AG04450 (cell line): ENCODE data around the gene FAM228B. TPM values are rescaled to one million over a fixed set of nuclear protein-coding genes. Genes with fewer than 3 reads are reported as not detected.

Experiments
- CTCF ChIA-PET: fragments of 300-600, 350-600 bp; formaldehyde crosslinking; extraction: SDS; loops from one replicate; lab custom pipeline; 2022; ENCODE audit warnings: antibody characterized with exemption, inconsistent platforms; lab: Charles Lee
- POLR2A ChIA-PET: fragments of 350-600 bp; formaldehyde crosslinking; extraction: SDS; loops from one replicate; lab custom pipeline; 2021; ENCODE audit warnings: antibody characterized with exemption, inconsistent platforms; lab: Yijun Ruan, JAX
- DNase-seq: peaks from one replicate; pipeline ENCODE4 v3.0.0-alpha.2; 2011; ENCODE audit warnings: low read depth, low spot score
- H3K27ac ChIP-seq: one replicate; pipeline ENCODE4 v1.5.1; 2012; ENCODE audit warnings: low read depth, low read length, control low read depth
- H3K27me3 ChIP-seq: one replicate; pipeline ENCODE4 v1.6.0; 2012; ENCODE audit warnings: low read length; ENCODE audit not compliant: control insufficient read depth, insufficient read depth
- H3K4me3 ChIP-seq: 2 replicates; pipeline ENCODE4 v1.5.1; 2011; ENCODE audit warnings: mild to moderate bottlenecking, low read depth, low read length, control low read depth
- H3K9me3 ChIP-seq: 2 replicates; pipeline ENCODE4 v1.5.1; 2012; ENCODE audit warnings: low read length; ENCODE audit not compliant: control insufficient read depth, insufficient read depth
- polyA plus RNA-seq: library from polyadenylated mRNA; depleted of rRNA; stranded (reverse); fragments of >200 nt; gene quantifications from 2 replicates; pipeline ENCODE4 v1.2.3, GENCODE V29; 2011
- TF ChIP-seq, protein P1 (sequence below): IDR thresholded peaks from 2 replicates; pipeline ENCODE4 v1.5.1; 2011; ENCODE audit warnings: low read depth, low read length, control low read depth, inconsistent platforms

Gene FAM228B
- polyA plus RNA-seq, 1 experiment, result 7.6 TPM

DNA sequence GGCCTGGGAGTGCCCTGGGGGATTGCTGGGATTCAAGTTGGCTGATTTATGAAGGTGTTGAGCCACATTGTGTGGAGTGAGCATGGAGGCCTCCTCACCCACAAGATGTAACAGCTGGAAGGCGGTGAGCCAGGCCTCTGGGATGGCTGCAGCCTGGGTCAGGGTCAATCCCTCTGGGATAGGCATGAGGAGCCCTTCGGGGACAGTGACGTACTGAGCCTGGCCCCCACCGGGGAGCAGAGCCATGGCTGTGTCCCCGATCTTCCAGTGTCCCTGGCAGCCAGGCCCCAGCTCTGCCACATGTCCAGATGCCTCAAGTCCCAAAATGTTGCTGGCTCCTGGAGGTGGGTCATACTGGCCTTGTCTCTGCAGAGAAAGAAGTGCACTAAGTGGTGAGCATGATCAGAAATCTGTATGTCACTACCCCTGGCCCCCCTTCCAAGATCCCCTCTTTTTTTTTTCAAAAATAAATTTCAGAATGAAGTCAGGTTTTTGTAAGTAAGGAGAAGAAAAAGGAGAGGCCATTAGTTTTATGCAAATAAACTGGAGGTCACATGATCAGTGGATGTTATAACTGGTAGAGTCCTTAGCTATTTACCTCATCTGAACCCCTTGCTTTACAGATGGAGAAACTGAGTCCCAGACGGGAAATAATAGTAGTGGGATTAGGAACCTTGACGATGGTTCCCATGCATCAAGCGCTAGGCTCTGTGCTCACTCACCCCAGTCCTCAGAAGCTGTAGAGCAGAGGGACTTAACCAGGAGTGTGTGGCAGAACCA is 40.3 kb upstream of the FAM228B start:
- POLR2A ChIA-PET, result interaction anchor here (0.6 to 2.4 kb wide), 4 partner anchors 40 to 260 kb away, joined by 3 to 10 read pairs (median 8); partner anchors contain the start of genes FAM228B, PFN4 and UBXN2A
- TF ChIP-seq, protein P1, sequence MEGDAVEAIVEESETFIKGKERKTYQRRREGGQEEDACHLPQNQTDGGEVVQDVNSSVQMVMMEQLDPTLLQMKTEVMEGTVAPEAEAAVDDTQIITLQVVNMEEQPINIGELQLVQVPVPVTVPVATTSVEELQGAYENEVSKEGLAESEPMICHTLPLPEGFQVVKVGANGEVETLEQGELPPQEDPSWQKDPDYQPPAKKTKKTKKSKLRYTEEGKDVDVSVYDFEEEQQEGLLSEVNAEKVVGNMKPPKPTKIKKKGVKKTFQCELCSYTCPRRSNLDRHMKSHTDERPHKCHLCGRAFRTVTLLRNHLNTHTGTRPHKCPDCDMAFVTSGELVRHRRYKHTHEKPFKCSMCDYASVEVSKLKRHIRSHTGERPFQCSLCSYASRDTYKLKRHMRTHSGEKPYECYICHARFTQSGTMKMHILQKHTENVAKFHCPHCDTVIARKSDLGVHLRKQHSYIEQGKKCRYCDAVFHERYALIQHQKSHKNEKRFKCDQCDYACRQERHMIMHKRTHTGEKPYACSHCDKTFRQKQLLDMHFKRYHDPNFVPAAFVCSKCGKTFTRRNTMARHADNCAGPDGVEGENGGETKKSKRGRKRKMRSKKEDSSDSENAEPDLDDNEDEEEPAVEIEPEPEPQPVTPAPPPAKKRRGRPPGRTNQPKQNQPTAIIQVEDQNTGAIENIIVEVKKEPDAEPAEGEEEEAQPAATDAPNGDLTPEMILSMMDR, result no peak
- CTCF ChIA-PET, result interaction anchor here (0.5 to 3.1 kb wide), 18 partner anchors 10 to 263 kb away, joined by 3 to 47 read pairs (median 6); partner anchors contain the start of genes ATAD2B and WDCP
- no peak for DNase-seq
- peak overlapping the region; percentile 73 for H3K4me3 ChIP-seq
- H3K9me3 ChIP-seq, result no peaks in the 10 kb centered on the region
- no peaks in the 10 kb centered on the region for H3K27me3 ChIP-seq
- H3K27ac ChIP-seq, result peak overlapping the region; percentile 94

DNA sequence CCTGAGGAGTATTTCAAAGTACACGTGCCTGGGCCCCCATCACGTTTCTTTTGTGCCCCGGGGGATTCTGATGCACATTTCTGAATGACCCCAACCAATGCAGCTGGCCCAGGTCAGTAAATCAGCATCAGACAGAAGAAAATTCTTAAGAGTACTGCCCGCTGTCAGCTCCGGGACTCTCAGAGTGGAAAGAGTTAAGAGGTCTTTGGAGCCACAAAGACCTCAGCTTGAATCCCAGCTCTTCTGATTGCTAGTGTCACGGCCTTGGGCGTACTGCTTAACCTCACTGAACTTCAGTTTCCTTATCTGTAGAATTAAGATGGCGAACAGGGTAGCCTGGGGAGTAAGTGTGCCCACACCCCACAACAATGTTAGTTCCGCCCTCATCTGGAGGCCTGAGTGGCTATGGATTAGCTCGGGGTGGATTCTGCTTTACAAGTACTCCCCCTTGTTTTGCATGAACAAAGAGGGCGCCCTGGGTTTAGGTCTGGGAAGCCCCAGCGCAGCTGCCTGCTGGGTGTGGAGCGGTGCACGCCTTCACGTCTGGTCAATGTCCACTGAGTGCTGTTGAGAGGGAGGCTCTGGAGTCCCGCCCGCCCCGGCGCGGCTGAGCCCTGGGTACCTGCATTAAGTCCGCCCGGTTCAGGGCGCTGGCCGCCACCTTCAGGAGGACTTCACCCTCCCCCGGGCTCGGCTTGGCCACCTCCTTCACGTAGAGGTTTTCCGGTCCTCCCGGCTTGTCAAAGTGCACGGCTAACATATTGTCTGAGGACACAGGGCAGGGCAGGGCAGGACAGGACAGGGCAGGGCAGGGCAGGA is 39.5 kb upstream of the FAM228B start:
- H3K4me3 ChIP-seq, result peak overlapping the region; percentile 73
- H3K27ac ChIP-seq, result peak overlapping the region; percentile 94
- peak; percentile 66 for DNase-seq
- no peaks in the 10 kb centered on the region for H3K9me3 ChIP-seq
- ChIA-PET CTCF (interaction anchor here (0.5 to 3.1 kb wide), 25 partner anchors 10 to 264 kb away, joined by 3 to 47 read pairs (median 6); partner anchors contain the start of genes ATAD2B and WDCP), POLR2A (interaction anchor here (0.6 to 2.4 kb wide), 12 partner anchors 8 to 260 kb away, joined by 3 to 16 read pairs (median 6); partner anchors contain the start of genes ATAD2B, FAM228B, FKBP1B and PFN4)
- TF ChIP-seq, protein P1, result no peak; the same call in 1 of the 2 replicates
- H3K27me3 ChIP-seq, result no peaks in the 10 kb centered on the region

DNA sequence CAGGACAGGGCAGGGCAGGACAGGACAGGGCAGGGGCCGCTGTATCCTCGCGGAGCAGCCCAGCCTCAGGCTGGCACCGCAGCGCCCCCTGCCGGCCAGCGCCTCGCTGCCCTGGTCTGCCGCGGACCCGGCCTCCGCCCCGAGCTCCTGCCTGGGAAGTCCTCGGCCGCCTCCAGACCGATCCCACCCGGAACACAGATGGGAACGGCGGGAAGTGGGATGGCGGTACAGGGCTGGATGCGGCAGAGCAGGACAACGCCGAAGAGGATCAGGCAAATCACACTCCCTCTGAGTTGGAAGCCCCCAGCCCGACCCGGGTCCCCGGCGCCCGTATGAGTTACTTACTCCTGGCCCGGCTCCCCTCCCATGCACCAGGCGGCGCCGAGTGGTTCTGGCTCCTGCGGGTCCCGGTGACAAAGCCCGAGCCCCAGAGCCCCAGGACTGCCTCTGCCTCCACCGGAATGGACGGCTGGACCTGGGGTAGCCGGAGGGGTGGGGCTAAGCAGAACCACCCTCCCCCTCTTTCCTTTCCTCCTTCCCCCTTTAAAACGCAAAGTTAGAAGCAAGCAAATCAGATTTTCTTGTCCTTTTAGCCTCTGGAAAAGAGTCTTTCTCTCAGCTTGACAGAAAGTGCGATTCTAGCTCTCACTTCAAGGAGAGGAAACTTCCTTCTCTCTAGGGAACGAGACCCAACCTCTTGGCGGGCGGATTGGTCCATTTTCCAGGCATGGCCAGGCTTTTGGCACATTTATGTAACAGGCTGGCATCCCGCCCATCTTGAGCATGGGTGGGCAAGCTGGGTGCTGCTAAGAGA is 38.7 kb upstream of the FAM228B start, which contains the start of gene TP53I3:
Gene TP53I3, minus strand, starts transcription at position 449 of the 814 bp plus-strand sequence. CDS start 508 bp downstream, outside the sequence.
- peak; percentile 74 for DNase-seq
- Histone ChIP-seq H3K27me3 (no peaks in the 10 kb centered on the region), H3K9me3 (no peaks in the 10 kb centered on the region), H3K27ac (peak within 1 kb of the TSS; percentile 94), H3K4me3 (peak within 1 kb of the TSS; percentile 73)
- ChIA-PET CTCF (interaction anchor here (0.5 to 3.1 kb wide), 30 partner anchors 8 to 264 kb away, joined by 3 to 47 read pairs (median 6); partner anchors contain the start of genes ATAD2B, SF3B6 and WDCP), POLR2A (interaction anchor here (0.6 to 2.4 kb wide), 11 partner anchors 8 to 260 kb away, joined by 3 to 16 read pairs (median 6); partner anchors contain the start of genes ATAD2B, FAM228B, FKBP1B and PFN4)
- TF ChIP-seq, protein P1, result peak; percentile 76

DNA sequence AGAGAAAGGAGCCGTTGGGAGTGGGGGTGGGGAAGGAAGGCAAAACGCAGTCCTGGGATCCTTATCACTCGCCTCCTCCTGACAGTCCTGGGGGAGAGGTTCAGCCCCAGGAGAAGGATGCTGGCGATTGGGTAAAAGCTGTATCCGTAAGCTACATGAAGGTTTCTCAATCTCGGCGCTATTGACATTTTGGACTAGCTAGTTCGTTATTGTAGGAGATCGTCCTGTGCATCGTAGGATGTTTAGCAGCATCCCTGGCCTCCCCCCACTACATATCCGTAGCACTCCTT is 38.1 kb upstream of the FAM228B start:
- Histone ChIP-seq H3K9me3 (no peaks in the 10 kb centered on the region), H3K4me3 (peak overlapping the region; percentile 73), H3K27ac (peak overlapping the region; percentile 94), H3K27me3 (no peaks in the 10 kb centered on the region)
- TF ChIP-seq, protein P1, result no peak
- peak; percentile 10 for DNase-seq
- CTCF ChIA-PET, result interaction anchor here (0.9 to 3.1 kb wide), 20 partner anchors 9 to 265 kb away, joined by 3 to 47 read pairs (median 4); partner anchors contain the start of genes ATAD2B and SF3B6
- POLR2A ChIA-PET, result interaction anchor here (1.8 to 2.4 kb wide), 3 partner anchors 9 to 158 kb away, joined by 8 to 16 read pairs (median 10); partner anchors contain the start of genes ATAD2B, SF3B6 and UBXN2A
